Measurements from ENCODE around the gene ATF4. TPM values are rescaled to one million over a fixed set of nuclear protein-coding genes. Genes with fewer than 3 reads are reported as not detected.
A peak's percentile ranks its signal among the peaks of the same experiment; 100 is the strongest.

Gene ATF4
- 359 and 398 TPM in 2 replicates for total RNA-seq (2014; rRNA removed; shearing (Covaris generic))

- in situ Hi-C loops (cut with HindIII; ENCODE audit: low sequenced_read_pairs) = no loop called here
Observed at GRCh38 chr22:39520226-39521105, at the start of gene ATF4. TSS of gene ATF4 (plus strand) at chr22:39520562. CDS start at chr22:39521446, 884 bp downstream.

GRCh38 chr22:39471381-39472141, 48.8 kb upstream of the ATF4 start:
- peak; percentile 38 for DNase-seq (ENCODE audit: low spot score)
- in situ Hi-C loops (cut with HindIII; ENCODE audit: low sequenced_read_pairs) = no loop called here

More at GRCh38 chr22:39520226-39521105, at the start of gene ATF4:
- DNase-seq (ENCODE audit: low spot score) = no peak

- peak; percentile 47 for DNase-seq (ENCODE audit: low spot score)
- in situ Hi-C loops (cut with HindIII; ENCODE audit: low sequenced_read_pairs) = no loop called here
Observed at GRCh38 chr22:39472570-39473556, 47.5 kb upstream of the ATF4 start.

- in situ Hi-C loops (cut with HindIII; ENCODE audit: low sequenced_read_pairs) = no loop called here
- DNase-seq (ENCODE audit: low spot score) = no peak
Observed at GRCh38 chr22:39473851-39474250, 46.5 kb upstream of the ATF4 start.

- in situ Hi-C loops (cut with HindIII; ENCODE audit: low sequenced_read_pairs) = loop anchor here (25.0 kb wide), 1 partner anchor 87 kb away; the partner anchor contains the start of gene TAB1
- no peak for DNase-seq (ENCODE audit: low spot score)
Observed at GRCh38 chr22:39474351-39475111, 45.8 kb upstream of the ATF4 start.

- in situ Hi-C loops (cut with HindIII; ENCODE audit: low sequenced_read_pairs) = loop anchor here (25.0 kb wide), 1 partner anchor 88 kb away; the partner anchor contains the start of gene TAB1
- peak; percentile 54 for DNase-seq (ENCODE audit: low spot score)
Observed at GRCh38 chr22:39475337-39475736, 45.0 kb upstream of the ATF4 start.

GRCh38 chr22:39475902-39476301, 44.5 kb upstream of the ATF4 start:
- in situ Hi-C loops (cut with HindIII; ENCODE audit: low sequenced_read_pairs) = loop anchor here (25.0 kb wide), 1 partner anchor 89 kb away; the partner anchor contains the start of gene TAB1
- no peak for DNase-seq (ENCODE audit: low spot score)

- DNase-seq (ENCODE audit: low spot score) = no peak
- in situ Hi-C loops (cut with HindIII; ENCODE audit: low sequenced_read_pairs) = loop anchor here (25.0 kb wide), 1 partner anchor 89 kb away; the partner anchor contains the start of gene TAB1
Observed at GRCh38 chr22:39476664-39477063, 43.7 kb upstream of the ATF4 start.

GRCh38 chr22:39477542-39477941, 42.8 kb upstream of the ATF4 start:
- DNase-seq (ENCODE audit: low spot score) = no peak
- in situ Hi-C loops (cut with HindIII; ENCODE audit: low sequenced_read_pairs) = loop anchor here (25.0 kb wide), 1 partner anchor 90 kb away; the partner anchor contains the start of gene TAB1

- in situ Hi-C loops (cut with HindIII; ENCODE audit: low sequenced_read_pairs) = loop anchor here (25.0 kb wide), 1 partner anchor 91 kb away; the partner anchor contains the start of gene TAB1
- DNase-seq (ENCODE audit: low spot score) = peak; percentile 23
Observed at GRCh38 chr22:39478441-39478850, 41.9 kb upstream of the ATF4 start.

GRCh38 chr22:39479254-39479653, 41.1 kb upstream of the ATF4 start:
- no peak for DNase-seq (ENCODE audit: low spot score)
- in situ Hi-C loops (cut with HindIII; ENCODE audit: low sequenced_read_pairs) = loop anchor here (25.0 kb wide), 1 partner anchor 92 kb away; the partner anchor contains the start of gene TAB1

- in situ Hi-C loops (cut with HindIII; ENCODE audit: low sequenced_read_pairs) = loop anchor here (25.0 kb wide), 1 partner anchor 93 kb away; the partner anchor contains the start of gene TAB1
- no peak for DNase-seq (ENCODE audit: low spot score)
Observed at GRCh38 chr22:39480557-39480956, 39.8 kb upstream of the ATF4 start.

- in situ Hi-C loops (cut with HindIII; ENCODE audit: low sequenced_read_pairs) = loop anchor here (25.0 kb wide), 1 partner anchor 94 kb away; the partner anchor contains the start of gene TAB1
- DNase-seq (ENCODE audit: low spot score) = peak; percentile 44
Observed at GRCh38 chr22:39481054-39481453, 39.3 kb upstream of the ATF4 start.

GRCh38 chr22:39481595-39481994, 38.8 kb upstream of the ATF4 start:
- DNase-seq (ENCODE audit: low spot score) = no peak
- in situ Hi-C loops (cut with HindIII; ENCODE audit: low sequenced_read_pairs) = loop anchor here (25.0 kb wide), 1 partner anchor 94 kb away; the partner anchor contains the start of gene TAB1

- in situ Hi-C loops (cut with HindIII; ENCODE audit: low sequenced_read_pairs) = loop anchor here (25.0 kb wide), 1 partner anchor 95 kb away; the partner anchor contains the start of gene TAB1
Observed at GRCh38 chr22:39482768-39483167, 37.6 kb upstream of the ATF4 start.

GRCh38 chr22:39486951-39487825, 33.2 kb upstream of the ATF4 start:
- in situ Hi-C loops (cut with HindIII; ENCODE audit: low sequenced_read_pairs) = loop anchor here (25.0 kb wide), 1 partner anchor 100 kb away; the partner anchor contains the start of gene TAB1

More at GRCh38 chr22:39482768-39483167, 37.6 kb upstream of the ATF4 start:
- DNase-seq (ENCODE audit: low spot score) = no peak

More at GRCh38 chr22:39486951-39487825, 33.2 kb upstream of the ATF4 start:
- DNase-seq (ENCODE audit: low spot score) = peak; percentile 81

All from G401 (cell line).